ENCODE data around the gene LATS2.
"Not testable (repeated sequence)": the region's sequence is repeated elsewhere in the genome, so short reads cannot be mapped to it uniquely, and the experiment has no call there.

Gene LATS2

DNA sequence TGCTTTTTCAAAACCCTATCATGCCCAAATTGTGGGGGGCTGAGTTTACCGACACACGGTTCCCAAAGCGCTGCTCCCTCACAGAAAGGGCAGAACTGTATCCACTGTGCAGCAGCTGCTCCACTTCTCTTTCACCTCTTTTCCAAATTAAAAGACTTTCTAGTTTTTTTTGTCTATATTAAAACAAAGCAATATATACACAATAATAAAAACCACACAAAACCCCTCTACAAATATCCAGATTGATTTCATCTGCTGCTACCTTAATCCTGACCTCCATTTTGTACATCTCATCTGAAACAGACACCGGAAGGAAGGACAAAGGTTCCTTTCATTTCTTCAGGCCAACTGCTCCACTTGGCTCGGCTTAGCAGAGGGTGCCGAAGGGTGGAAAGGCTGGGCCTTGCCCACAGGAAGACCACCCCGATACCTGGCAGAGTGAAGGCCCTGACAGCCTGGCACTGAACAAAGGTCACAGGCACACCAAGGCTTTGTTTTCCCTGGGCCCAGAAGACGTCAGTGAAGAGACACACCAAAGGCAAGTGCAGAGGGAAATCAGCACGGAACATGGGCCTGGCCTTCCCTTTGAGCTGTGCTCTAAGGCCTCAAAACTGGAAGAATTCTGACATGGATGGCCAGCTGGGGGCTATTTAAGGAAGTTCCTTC is 71.6 kb downstream of the LATS2 start:
- no peak for DNase-seq

DNA sequence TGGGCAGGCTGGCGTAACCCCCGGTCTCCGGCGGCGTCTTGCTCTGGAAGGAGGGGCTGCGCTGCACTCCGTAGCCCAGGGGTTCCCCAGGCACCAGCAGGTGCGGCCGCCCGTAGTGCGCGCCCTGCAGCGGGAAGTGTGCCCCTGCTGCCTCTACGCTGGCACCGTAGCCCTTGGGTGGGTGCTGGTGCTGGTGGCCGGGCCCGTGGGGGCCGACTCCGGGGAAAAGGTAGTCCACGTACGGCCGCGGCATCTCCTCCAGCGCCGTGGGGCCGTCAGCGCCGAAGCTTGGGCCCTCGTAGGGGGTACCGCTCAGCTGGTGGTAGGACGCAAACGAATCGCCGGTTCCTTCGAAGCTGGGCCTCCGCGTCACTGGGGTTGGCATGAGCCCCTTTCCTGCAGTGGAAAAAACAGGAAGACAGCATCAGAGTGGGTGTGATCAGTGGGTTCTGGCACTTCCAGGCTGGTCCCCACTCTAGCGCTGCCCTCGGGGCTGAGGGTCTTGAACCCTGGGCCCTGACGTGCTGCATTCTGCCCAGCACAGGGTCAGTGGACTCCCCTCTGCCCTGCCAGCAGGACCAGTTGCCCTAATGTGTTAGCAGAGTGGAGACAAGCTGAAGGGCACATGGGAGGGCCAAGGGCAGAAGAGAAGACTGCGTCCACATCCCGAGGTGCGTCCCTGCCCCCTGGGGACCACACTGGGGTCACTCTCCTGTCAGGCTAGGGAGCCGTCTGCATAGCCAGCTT is 72.3 kb downstream of the LATS2 start:
- no peak for DNase-seq

DNA sequence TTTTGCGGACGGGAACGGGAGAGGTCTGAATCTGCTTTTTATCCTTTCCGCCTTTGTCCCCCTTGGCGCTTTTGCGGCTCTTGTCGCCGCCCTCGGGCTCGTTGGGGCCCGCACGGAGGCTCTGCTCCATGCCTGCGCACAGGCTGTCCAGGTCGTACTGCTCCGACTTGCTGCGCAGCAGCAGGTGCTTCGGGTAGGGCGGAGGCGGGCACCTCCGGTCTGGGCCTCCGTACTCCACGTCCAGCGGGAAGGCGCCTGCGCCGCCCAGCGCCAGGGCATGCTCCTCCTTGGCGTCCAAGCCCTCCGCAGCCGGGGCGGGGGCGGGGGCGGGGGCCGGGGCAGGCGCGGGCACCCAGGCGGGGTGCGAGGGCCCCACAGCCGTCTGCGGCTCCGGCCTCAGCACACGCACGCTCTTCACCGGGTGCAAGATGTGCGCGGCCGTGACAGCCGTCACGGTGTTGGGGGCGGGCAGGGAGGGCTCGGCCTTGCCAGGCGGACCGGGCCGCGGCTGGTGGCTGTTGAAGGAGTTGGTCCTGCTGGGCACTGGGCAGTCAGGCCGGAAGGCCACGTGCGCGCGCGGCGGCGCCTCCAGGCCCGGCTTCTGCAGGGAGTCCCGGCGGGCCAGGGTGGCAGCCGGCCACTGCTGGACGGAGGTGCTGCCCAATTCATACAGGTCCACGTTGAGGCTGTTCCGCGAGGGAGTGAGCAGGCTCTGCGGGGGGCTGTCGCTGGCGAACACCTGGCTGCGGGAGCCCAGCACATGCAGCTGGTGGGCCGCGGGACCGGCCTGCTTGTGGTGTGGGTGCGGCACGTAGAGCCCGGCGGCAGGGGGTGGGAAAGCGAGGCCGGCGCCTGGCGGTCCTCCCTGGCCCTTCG is 73.1 kb downstream of the LATS2 start:
- DNase-seq = no peak

DNA sequence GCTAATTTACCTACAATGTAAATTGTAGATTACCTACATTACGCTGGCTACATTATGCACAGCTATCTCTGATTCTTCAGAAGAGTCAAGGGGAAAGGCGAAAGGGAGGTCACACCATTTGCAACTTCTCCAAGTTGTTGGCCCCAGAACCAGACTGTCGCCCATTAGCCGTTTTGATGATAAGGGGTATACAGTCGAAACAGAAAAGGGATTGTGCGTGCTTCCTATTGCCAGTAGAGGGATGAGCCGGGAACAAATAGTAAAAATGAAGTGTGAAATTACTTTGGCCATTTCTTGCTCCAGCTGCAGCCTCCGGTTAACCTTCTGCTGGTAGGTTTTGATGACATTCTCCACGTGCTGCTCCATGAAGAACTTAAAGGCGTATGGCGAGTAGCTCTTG is 73.8 kb downstream of the LATS2 start:
- DNase-seq = no peak

DNA sequence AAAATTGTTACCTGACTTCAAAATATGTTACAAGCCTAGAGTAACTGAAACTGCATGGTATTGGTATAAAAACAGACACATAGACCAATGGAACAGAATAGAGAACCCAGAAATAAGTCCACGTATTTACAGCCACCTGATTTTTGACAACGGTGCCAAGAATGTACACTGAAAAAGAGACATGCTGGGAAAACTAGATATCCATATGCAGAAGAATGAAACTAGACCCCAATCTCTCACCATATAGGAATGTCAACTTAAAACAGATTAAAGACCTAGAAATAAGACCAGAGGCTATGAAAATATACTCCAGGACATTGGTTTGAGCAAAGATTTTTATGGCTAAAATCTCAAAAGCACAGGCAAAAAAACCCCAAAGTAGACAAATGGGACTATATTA is 76.5 kb downstream of the LATS2 start:
- DNase-seq = no peak

DNA sequence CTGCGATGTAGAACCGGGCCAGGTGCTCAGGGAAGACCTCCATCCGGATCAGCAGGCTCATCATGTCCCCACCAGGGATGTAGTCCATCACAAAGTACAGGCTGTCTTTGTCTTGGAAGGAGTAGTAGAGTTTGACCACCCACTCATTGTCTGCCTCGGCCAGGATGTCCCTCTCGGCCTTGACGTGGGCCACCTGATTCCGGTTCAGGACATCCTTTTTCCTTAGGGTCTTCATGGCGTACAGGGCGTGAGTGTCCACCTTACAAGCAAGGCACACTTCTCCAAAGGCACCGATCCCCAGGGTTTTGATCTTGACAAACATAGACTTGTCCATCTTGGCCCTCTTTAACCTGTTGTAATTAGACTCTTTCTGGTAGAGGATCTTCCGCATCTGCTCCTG is 78.0 kb downstream of the LATS2 start:
- no peak for DNase-seq

DNA sequence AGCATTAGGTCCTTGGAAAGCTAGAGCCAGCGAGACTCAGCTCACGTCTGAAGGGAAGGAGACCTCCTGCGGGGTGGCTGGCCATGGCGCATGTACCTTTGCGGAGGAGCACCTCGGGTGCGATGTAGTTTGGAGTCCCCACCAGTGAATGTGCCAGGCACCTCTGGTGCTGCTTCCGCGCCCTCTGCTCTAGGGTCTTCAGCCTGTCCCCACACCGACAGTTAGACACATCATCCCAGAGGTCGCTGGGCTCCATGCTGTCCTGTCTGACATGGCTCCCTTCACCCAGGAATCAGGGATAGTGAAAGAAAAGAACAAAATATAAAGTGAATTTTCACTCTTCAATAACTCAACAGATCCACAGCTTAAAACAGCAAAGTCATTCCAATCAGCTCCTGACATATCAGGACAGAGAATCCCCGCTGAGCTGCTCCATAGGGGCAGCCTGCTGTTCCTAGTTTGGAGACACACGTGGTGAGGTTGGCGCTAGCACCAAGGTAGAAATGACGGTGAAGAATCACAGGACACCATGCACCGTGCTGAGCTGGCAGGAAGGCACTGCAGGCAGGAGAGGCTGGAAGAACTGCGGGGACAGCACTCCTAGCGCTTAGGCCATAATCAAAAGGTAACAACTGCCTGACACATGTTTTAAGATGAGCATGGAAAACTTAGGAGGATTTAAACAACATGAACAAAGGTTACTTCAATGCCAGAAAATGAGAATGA is 79.9 kb downstream of the LATS2 start:
- DNase-seq = no peak

DNA sequence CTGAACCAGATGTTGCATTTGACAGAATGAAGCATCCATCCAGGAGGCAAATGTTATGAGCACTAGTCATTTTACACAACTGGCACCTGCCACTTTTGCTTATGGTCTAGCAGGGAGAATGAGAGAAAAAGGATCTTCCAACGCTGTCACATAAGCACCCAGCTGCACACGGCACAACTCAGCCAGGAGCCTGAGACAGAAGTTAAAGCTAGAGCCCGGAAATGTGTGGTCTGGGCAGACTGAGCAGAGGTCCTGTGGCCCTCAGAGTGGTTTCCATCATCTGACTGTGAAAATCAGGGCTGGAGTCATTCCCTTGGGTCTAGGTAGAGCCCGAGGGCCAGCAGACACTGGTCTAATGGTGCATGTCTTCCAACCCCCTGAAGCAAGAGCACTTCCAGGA is 80.5 kb downstream of the LATS2 start:
- no peak for DNase-seq

DNA sequence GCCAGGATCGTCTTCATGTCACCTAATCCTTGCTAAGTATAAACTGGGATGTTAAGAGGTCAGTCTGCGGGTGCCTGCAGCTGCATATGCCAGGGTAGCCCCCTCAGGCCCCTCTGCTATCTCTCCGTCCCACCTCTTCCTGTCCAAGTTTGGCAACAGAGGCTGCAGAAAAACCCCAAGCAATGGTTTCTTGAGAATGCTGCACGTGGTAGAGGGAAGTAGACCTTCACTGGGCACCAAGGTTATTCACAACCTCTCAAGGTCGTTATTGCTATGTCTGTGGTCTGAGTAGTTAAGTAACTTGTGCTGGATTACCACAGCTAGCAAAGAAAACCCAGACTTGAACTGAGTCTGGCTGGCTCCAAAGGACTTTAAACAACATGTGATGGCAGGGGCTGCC is 81.0 kb downstream of the LATS2 start:
- DNase-seq = no peak

DNA sequence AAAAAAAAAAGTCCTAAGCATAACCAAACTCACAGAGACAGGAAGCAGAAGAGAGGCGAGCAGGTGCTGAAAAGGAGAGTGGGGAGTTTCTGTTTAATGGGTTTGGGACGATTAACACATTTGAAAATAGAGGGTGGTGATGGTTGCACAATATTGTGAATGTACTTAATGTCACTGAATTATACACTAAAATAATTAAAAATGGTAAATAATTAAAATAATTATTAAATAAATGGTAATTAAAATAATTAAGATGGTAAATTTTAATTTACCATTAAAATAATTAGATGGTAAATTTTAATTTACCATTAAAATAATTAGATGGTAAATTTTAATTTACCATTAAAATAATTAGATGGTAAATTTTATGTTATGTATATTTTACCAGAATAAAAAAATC is 84.0 kb downstream of the LATS2 start:
- no peak for DNase-seq

DNA sequence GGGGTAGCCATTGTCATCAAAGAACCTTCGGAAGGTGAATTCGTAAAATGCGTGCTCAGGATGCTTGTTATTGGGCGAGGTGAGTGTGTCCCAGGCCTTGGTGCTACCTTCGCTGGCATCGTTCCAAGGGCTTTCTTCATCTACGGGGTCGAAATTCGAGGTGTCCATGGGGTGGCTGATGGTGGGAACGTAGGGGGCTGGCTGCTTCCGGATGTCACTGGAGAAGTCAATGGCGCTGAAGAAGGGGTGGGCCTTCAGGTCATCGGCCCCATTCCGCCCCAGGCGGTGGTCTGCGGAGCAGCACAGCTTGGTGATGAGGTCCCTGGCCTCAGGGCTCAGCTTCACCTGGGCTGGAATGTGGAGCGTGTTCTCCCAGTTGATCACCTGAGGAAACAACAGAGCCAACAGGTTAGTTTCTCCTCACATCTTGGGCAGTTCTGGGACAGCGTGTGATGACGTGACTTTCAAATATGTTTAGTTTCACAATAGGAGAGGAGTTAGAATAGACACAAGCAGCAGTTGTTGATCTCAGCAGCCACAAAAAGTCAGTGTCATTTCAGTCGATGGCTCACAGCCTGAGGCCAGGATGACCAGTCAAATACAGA is 86.3 kb downstream of the LATS2 start:
- DNase-seq = no peak

DNA sequence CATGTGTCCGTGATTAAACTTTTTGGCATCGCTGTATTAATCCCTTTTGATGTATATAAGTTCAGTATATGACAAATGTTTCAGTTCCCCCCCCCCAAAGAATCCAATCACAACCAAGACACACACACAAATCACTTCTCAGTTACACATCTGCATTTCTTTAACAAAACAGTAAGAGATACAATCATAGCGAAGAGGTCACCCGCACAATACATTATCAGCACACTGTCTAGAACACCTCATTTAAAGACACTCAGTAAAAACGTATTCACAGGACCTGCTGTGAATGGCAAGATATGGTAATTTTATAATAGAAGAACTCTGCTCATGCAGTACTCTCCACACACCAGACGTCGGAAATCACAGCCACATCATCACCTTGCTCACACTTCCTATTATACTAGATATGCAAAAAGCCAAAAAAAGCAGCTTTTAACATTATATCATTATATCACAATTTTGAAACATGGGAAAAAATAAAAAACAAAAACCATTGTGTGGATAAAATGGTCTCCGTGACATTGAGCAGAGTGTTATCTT is 87.4 kb downstream of the LATS2 start:
- DNase-seq = no peak

DNA sequence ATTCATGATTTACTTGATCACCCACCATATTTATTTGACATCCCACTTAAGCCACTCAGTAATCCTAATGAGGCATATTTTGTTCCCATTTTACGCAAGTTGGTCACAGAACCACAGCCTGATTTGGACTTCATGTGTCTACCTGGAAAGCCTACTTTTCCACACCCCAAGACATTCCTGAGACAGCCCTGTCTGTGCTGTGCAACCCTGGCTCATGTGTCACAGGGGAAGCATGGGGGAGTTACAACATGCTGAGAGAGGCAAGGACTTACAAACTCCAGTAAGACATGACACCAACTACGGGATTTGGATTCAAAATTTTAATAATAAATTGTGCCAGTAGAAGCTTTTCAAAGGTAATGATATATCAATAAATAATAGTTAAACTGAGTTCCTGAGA is 88.7 kb downstream of the LATS2 start:
- DNase-seq = no peak

DNA sequence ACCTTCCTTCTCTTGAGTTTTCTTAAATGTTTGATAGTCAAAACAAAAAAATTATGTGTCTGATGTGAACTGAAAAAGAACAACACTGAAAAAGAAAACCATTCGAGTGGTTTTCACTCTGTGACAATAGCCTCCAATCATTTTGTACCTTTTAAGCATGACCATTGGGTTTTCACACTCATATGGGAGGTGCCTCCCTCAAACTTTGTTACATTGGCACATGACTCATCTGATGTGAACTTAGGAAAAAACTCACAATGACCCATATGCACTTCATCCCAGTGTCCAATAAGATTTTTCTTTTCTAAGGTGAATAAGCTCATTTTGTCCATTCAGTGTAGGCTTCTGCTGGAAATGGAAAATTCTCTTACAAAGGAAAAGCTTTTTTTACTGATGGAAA is 92.2 kb downstream of the LATS2 start:
- DNase-seq = no peak

DNA sequence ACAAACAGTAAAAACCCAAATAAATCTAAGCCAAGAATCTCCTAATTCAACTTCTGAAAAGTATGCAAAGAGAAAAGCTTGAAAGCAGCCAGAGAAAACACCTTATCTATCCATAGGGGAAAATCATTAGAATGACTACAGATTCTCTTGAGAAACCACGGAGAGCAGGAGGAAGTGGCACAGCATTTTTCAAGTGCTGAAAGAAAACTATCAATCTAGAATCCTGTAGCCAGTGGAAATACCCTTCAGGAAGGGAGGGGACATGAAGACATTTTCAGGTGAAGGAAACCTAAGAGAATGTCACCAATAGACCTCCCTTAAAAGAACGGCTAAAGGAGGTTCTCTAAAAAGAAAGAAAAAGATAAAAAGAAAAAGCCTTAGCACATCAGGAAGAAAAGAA is 92.6 kb downstream of the LATS2 start:
- DNase-seq = no peak

DNA sequence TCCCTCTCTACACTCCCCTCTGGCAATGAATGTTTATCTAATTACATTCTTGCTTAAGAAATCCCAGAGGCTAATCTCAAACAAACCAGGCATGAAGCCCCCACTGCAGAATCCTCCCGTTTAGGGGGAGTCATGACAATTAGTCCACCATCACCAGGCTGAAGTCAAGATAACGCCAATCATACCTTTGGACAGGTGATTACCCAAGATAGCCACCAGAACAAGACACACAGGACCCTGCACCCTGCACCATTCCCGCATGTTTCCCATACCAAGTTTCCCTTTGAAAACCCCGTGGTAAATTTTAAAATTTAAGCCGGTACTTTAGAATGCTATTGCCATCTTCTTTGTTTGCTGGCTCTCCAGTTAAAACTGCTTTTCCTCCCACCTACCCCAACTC is 94.0 kb downstream of the LATS2 start:
- DNase-seq = no peak

DNA sequence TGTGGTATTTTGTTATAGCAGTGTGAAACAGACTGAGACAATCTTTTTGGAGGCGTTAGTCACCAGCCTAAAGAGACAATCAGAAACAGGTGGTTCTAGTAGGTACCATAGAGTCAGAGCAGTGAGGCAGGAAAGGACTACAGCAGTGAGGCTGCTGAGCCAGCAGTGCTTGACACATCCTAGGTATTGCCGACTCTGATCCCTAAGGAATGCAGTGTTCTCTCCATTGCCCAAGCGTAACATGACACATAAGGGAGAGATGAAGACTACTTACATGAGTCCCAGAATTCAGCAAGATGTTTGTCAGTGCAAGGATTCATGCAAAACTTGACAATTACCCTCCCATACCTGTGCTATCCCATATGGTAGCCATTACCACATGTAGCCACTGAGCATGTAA is 96.5 kb downstream of the LATS2 start:
- DNase-seq = no peak

DNA sequence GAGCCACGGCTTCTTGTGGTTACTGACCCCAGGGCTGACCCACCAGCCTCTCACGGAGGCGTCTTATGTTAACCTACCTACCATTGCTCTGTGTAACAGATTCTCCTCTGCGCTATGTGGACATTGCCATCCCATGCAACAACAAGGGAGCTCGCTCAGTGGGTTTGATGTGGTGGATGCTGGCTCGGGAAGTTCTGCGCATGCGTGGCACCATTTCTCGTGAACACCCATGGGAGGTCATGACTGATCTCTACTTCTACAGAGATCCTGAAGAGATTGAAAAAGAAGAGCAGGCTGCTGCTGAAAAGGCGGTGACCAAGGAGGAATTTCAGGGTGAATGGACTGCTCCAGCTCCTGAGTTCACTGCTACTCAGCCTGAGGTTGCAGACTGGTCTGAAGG is 99.7 kb downstream of the LATS2 start:
- not testable (repeated sequence) for DNase-seq

DNA sequence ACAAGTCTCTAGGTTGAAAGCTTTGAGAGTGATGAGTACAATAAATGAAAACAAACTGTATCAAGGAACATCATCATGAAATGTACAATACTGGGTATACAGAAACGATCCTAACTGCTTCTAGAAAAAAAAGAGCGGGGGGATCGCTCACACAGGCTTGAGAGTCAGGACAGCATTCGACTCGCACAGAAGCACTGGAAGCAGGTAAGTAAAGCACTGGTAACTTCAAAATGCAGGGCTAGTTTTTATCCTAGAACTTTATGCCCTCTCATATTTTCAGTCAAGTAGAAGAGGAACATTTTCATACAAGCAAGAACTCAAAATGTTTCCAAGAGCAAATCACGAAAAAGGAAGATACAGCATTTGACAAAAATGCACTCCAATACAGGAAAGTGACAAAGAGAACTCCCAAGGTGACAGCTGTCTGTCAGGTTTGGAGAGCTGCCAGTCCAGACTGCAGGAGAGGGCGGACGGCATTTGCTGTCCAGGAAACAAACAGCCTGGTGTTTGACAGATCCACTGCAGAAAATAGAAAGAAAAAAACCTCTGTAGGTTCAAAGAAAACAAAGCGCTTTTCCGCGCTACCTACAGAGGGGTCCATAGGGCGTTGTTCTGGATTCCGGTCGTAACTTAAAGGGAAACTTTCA is 100.6 kb downstream of the LATS2 start:
- no peak for DNase-seq

DNA sequence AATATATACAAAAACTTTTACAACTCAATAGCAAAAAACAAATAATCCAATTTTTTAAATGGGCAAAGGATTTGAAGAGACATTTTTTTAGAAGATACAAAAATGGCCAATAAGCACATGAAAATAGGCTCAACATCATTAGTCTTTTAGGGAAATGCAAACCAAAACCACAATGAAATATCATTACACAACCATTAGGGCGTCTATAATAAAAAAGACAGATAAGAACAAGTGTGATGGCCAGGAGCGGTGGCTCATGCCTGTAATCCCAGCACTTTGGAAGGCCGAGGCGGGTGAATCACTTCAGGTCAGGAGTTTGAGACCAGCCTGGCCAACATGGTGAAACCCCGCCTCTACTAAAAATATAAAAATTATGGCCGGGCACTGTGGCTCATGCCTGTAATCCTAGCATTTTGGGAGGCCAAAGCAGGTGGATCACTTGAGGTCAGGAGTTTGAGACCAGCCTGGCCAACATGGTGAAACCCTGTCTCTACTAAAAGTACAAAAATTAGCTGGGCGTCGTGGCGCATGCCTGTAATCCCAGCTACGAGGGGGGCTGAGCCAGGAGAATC is 104.3 kb downstream of the LATS2 start:
- DNase-seq = not testable (repeated sequence)

DNA sequence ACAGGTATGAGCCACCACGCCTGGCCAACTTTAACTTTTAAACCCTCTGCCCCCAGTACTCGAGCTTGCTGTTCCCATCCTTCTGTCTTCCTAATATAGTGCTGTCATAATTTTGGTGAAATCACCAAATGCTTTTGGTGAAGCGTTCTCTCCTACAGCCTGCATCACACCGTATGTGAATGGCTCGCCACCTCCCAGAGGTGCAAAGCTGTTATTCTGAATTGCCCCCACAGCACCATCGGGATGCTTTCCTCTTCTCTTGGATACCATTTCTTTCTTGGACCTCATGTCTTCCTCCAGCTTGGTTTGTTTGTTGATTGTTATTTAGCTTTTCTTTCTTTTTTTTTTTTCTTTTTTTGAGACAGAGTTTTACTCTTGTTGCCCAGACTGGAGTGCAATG is 105.9 kb downstream of the LATS2 start:
- DNase-seq = no peak

All from activated effector memory CD4-positive, alpha-beta T cell treated with anti-CD3 and anti-CD28 coated beads, Interleukin-2, amount 50 U/mL, for 16 hours (primary cell).